ENCODE measurements around the gene CLDN24.

The CLDN24 gene

DNA sequence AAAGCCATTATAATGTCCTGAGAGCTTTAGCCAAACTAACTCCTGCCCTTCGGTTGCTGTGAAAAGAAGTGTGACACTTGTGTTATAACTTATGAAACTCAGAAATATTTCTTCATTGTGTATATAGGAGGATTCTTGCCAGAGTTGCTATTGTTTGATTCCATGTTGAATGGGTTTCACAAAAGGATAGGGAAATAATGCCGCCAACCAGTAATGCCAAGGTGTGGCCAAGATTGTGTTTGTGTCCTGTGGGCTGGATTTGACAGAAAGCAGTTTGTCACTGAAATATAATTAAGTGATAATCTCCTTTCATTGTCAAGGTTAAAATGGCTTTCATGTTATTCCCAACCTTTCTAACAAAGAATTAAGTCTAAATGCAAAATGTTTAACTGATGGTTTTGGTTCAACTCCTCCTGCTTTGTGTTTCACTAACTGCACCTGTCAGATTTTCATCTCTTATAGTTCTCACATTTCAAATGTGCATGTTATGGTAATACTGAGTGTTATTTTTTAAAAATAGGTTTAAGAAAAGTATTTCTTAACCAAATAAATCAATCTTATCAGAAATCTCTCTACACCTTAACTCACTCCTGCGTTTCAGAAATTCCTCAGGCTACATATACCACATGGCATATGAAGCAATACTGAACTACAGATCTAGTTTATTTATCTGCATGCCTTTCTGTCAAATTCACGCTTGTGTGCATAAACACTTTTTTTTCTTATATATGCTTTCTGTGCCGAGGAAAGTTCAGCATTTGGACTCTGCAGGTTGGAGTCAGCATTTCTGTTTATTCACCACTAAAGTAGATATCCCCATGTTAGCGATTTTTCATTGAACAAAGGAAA lies 1.8 kb downstream of the CLDN24 start, which contains the start of gene CLDN22:
Gene CLDN22 (minus strand): TSS at position 66 of the 849 bp plus-strand sequence. CDS start 58 bp downstream, at position 8.
- no peak for DNase-seq

DNA sequence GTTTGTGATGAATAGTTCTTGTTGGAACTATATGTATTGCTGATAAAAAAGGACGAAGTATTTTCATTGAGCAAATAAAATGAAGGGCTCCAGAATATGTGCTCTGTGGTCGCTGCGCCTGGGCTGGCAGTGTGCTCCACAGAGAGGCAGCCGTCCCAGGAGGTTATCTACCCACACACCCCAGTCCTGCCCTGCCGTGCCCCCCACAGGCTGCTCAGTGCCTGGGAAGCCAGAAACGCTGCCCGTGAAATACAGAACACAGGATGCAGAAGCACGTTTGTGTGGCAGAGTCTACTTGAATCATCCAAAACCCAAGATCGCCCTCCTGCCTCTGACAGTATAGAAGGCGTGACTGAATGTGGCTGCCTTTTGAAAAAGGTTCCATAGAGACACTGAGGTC lies 3.6 kb downstream of the CLDN24 start:
- DNase-seq = no peak

DNA sequence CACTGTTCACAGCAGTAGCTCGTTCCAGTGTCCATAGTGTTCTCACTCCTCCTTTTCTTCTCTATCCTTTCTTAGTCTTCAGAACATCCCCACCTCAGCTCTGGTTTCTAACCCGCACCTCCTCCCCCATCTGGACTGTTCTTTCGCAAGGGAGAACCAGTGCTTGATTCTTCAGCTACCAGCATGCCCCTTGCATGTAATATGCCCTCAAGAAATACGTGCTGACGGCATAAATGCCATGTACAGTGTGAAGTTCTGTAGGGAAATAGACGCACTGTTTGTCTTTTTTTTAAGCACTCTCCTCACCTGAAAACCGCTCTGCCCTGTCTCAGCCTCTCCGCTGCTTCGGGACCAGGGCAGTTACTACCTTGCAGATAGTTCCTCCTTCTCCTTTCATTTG lies 7.4 kb downstream of the CLDN24 start:
- DNase-seq = no peak

DNA sequence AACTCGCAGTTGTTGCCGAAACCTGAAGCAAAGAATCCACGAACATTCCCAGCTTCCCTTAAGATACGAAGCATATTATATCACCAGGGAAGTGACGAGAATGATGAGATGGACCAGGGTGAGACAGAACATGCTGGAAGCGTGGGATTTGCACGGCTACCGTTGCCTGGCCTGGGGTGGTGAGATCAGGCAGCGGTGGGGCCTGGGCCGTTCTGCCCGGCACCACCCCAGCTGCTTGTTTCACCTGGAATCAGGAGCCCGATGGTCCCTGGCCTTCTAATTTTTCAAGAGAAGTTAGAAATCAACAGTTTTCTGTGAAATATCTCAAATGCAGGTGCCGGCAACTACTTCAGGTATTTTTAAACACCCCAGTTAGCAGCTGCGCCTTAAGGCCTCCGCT lies 7.9 kb downstream of the CLDN24 start:
- DNase-seq = no peak

DNA sequence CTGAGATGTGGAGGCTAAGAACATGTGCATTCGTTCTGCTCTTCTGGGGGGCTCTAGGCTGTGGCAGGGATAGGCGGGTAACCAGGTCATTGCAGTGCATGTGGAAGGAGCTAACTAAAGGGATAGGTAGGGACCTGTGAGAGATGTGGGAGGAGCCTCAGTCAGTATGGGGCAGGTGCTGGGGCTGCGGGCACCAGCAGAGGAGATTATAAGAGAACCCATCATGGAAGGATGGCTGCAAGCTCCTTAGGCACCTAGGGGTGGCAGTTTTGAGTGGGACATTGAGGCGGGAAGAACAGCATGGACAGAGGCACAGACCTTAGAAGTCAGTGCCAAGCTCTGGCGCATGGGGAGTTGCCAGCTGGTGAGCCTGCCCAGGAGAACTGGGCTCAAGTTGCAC lies 9.4 kb downstream of the CLDN24 start:
- DNase-seq = no peak

DNA sequence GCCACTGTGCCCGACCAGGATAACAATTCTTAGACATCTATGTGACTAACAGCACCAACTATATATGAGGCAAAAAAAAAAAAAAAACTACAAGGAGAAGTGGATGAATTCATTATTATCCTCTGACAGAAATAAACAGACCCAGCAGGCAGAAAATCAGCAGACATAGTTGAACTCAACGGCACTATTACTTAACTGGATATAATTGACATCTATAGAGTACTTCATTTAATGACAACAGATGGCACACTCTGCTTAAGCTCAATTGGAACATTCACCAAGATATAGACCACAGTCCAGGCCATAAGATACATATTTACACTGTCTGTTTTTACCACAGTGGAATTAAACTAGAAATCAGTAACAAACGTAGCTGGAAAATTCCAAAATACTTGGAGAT lies 15.4 kb downstream of the CLDN24 start:
- no peak for DNase-seq

DNA sequence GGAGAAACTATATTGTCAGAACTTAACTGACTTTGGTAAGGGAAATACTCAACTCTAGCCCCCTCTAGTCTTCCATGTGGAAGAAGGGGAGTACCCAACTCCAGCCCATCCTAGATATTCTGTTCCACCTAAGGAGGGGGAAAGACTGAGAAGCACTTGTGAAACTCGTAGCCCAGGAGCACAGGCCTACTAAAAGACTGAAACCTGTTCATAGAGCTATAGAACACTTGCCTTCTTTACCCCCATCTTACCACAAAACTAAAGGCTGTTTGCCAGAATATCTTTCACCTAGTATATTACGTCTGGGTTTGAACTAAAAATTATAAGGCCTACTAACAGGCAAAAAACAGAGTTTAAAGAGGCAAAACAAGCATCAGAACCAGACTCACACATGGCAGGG lies 17.7 kb downstream of the CLDN24 start:
- DNase-seq = no peak

DNA sequence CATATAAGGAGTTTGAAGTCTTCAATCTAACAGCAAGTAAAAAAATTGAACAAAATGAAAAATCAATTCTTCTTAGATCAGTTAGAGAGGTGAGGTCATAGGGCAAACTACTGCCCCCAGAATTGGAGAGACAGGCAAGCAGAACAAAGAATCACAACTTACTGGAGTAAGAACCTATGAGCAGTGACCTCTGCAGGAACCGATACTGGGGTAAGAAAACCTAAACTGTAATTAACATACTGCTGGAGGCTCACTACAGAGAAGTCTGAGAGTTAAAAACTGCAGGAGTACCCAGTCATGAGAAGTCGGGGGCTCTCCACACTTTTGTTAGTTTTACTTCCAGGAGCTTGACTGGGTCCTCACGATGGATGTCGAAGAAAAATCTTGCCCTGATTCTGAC lies 18.2 kb downstream of the CLDN24 start:
- no peak for DNase-seq

DNA sequence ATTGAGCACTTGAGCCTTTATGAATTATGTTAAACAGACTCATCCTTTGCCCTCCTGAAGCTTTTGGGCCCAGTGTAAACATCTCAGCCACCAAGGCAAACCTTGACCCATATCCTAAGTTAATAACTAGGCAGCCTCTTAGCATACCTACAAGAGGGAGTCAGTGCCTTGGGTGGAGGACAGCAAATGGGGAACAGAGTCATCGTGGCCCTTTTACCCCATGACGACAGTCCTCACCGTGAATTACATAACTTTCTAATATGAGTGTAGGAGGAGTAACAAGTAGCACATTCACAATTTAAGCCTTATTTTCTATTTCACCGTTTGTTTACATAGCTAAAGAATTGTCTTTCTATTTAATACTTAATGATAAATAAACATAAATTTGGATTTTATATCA lies 18.9 kb downstream of the CLDN24 start:
- DNase-seq = no peak

DNA sequence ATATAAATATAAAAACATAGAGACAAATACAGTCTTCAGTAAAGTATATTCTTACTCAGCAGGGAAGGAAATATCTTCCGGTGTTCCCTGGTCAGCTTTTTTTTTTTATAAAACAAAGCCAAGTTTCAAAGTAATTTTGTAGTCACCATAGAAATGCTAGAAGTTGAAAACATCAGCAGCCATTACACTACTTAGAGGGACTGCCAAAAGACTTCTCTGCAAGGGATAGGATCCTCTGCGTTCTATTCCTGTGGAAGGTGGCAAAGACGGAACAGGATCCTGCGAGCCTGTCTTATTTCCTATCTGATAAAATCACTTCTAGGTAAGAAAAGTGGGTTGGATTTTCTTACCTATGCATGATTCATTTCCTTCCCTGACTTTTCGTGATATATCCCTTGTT lies 21.6 kb downstream of the CLDN24 start:
- DNase-seq = no peak

DNA sequence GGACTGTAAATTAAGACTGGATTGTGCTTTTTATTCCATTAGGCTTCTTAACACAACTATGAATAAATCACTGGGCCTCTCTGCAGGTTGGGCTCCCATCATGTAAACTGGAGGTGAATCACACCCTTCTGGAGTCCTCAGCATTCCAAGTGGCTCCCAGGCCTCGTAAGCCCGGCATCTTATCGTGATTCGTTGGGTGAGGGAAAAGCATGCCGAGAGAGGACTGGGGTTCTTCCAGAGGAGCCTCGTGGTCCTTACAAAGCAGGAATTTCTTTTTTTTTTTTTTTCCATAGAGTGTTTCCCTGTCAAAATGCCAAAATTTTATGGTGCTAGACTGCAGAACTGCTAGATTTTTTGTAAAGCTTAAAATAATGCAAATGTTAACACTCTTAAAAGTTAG lies 22.2 kb downstream of the CLDN24 start:
- no peak for DNase-seq

DNA sequence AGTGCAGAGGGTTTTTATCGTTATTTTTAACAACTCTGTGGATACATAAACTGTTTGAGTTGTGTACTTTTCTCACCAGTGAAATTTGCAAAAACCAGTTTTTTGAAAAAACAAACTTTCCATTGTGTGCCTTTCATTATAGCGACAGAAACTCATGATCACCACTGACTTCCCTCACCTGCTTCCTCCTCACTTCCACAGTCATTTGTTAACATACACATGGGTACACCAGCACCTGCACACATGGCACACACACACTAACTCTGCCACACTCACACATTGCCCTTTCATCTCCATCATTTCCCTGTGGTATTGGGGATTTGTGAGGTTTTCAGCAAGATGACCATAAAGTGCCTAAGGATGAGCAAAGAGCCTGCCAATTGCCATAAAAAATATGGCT lies 22.8 kb downstream of the CLDN24 start:
- no peak for DNase-seq

DNA sequence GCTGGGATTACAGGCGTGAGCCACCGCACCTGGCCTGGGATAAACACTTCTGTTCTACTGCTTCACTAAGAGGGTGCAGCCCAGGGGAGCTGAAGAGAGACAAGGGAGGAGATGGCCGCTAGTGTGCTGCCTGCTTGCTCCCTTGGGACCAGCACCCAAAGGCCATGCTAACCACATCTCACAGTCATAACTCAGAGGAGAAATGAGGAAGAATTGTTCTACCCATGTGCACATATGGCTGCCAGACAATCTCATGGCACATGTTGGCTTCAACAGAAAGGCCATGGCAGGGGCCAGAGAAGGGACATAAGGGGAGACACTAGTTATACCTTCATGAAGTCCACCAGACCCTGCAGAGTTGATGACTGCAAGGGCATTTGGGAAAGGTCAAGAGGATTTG lies 24.6 kb downstream of the CLDN24 start:
- no peak for DNase-seq

DNA sequence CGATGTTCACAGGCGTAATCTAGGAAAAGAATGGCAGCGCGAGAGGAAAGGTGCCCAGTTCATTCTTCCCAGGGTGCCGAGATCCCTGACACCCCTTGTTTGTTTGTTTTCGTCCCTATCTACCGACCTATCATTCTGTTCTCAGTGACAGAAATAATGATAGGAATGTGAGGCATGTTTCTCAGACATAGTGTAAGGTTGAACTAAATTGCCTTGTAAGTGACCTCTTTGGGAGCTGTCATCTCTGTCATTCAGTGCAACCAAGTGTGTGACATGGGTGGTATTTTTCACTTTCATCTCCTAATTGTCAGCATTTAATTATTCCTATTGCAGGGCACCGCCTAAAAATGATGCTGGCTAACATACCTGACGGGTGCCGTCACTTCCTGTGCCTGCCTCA lies 26.5 kb downstream of the CLDN24 start:
- no peak for DNase-seq

DNA sequence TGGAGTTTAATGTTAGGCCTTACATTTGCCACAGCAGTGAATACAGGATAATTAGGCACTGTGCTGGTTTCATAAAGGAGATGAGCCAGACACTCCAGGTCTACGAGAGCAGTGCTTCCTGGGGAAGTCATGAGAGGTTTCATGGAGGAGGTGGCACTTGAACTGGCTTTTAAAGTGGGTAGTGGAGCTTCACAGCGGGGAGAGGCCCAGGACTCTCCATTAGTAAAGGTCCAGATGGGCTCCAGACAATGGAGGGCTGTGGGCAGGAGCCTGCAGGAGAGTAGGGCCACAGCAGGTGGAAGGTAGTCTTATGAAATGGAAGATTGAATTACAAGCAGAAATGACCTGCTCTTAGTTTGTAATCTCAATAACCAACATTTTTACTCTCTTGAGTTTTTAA lies 31.2 kb downstream of the CLDN24 start:
- DNase-seq = no peak

DNA sequence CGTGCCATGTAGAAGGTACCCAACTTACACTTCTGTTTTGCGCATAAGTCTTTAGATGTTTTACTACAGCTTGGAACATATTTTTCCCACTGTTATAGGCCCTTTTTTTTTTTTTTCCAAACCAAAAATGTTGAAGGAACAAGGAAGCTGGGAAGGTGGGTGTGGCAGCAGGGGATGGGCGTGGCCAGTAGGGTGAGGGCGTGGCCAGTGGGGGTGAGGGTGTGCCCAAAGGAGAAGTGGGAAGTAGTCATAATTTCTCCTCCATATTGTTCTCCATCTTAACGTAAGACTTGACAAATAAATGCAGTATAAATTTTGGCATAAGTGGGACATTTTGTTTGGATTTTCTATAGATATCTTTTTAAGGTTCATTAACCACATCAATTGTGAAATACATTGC lies 32.5 kb downstream of the CLDN24 start:
- DNase-seq = no peak

DNA sequence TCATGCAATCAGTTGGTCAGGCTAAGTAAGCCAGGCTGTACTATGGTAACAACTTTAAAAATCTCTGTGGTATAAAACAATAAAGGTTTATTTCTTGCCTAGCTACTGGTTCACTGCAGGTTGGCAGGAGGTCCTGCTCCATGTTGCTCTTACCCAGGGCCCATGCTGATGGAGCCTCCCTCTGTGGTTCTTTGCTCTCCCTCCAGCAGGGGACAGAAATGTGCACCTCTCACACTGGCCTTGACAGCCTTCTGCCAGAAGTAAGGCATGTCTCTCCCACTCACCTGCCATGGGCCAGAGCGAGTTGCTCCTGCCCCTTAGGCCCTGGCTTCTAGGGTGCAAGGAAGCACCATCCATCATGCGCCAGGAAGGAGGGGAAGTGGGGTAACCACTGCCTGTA lies 33.3 kb downstream of the CLDN24 start:
- DNase-seq = no peak

DNA sequence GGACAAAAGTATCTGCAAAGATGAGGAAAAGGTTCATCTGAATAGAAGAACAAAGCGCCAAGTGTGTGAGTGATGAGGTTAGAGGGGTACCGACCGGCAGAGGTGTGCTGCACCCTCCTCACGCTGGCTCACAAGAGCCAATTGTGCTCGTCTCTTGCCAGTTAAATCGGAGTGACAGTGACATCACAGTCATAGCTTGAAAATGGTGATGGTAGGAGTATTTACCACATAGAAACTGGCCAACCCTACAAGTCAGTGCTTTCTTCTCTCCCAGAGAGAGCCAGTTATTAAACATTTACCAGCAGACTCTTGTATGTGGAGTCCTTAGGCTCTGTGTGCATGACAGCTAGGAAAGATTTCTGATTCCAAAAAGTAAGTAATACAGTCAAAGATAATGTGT lies 34.5 kb downstream of the CLDN24 start:
- no peak for DNase-seq

DNA sequence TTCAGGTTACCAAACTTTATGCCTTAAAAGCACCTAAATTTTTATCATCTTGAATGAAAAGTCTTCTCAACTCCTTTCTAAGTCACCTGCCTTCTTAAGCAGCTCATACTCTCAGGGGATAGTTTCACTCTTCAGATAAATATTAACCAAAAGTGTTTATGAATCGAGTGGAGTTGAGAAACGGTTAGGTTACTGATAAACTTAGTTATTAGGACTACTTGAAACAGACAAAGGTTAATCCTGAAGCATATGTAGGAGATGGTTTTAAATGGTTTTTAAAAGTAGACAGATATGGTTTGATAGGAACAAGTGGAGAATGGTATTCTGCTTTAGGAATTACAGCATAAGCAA lies 34.9 kb downstream of the CLDN24 start:
- no peak for DNase-seq

DNA sequence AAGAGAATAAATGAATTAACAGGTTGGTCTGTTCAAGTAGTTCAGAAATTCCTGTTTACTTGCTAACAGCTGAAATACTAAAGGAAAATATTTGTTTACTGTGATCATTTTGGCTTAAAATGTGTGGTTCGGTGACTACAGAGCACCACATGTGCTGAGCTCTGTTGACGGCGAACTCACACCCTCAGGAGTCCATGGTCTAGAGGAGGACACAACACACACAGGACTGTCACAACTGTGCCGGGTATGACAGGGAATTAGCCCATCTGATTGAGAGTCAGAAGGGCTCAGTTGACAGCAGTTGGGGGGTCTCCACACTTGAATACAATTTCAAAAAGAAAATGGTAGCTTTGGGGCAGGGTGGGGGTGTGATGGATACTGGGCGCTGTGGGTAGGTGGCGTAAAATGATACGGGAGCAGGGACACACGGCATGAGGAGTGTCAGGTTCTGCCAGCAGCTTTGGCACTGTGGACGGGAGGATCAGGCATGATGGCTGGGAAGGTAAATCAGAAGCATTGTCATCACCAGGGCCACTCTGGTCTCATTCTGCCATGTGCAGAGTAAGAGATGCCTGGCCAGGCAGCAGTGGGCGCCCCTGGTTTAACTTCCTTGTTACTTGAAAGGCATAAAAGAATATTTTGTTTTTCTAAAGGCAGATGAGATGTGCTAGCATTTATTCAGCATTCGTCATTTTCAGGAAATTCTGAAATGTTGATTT lies 35.5 kb downstream of the CLDN24 start:
- DNase-seq = no peak

DNA sequence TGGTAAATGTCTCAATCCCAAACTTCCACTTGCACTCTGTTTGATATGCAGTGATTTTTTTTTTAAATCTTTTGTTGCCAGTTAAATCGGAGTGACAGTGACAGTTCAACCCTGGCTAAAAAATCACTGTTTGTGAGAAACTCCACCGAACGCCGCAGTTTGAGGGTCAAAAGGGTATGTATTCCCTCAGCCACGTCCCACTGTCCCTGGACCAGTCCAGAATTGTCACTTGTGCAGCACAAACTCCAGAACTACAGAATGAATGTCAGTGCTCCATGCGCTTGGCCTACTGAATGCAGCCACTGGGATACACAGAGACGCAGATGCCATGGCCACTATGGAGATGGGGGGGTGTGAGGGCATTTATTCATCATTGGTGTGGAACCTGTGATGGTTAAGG lies 36.3 kb downstream of the CLDN24 start:
- no peak for DNase-seq

DNA sequence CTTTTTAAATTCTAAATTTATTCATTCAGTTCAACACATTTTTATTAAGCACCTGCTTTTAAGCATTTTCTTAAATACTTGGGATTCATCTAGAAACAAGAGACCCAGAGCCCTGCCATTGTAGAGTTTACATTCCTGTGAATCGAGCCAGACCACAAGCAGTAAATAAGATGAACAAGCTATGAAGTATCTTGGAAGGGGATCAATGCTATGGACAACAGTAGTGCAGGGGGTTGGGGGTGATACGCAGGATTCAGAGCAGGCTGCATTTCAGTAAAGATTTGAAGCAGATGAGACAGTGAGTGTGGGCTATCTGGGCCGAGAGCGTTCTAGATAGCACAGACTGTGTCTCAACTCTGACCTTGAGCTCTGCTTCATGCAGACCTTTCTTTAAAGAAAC lies 37.3 kb downstream of the CLDN24 start:
- DNase-seq = no peak

DNA sequence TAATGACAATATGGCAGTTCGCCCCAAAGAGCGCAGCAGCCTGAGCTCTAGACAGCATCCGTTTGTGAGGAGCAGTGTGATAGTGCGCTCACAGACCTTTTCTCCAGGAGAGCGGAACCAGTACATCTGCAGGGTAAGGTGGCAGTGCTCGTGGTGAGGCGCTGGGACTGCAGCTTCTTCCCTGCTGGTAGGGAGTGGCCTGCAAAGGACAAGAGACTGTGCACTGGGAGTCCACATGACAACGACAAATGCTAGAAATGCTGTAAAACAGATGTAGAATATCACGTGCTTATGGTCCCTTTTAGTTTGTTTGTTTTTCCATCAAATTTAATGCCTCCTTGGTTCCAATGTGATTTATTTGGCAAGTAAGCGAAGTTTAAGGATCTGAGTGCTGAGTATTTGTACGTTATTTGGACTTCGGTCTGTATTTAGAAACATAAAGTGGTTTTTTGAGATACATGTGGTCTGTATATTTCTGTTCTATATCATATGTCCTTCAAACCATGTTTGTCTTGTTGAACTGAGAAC lies 37.9 kb downstream of the CLDN24 start:
- DNase-seq = no peak

DNA sequence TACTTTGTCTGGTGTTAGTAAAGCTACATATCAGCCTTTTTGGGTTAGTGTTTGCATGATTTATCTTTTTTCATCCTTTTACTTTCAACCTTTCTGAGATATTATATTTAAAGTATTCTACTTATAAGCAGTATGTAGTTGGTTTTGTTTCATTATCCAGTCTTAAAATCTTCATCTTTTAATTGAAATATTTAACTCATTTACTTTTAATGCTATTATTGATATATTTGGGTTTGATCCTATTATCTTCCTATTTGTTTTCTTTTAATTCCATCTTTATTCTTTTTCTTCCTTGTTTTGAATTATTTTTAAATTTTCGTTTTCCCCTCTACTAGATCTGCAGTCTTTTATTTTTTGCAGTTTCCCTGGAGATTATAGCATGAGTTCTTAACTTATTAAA lies 46.1 kb downstream of the CLDN24 start:
- DNase-seq = no peak
